Measurements from ENCODE around the gene ZNF385D. TPM values are rescaled to one million over a fixed set of nuclear protein-coding genes. Genes with fewer than 3 reads are reported as not detected.

ZNF385D gene
- polyA plus RNA-seq, 1 of the 3 experiments (the other 2 are of a cell fraction), result 1.8 TPM

DNA sequence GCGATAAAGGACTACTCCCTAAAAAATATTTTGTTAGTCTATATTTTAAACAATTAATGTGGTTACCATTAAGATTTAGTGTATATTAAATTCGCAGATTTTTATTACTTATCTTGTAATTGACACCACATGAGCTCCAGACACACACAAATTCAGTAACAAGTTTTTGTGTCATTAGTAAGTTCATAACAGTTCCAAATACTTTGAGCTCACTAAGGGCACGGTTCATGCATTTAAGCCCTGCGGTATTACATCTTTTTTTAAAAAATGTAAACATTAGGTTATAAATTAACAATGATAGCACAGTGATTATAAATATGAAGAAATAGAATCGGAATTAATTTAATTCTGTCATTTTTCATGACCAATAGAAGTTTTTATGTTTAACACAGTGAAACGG, 317.3 kb downstream of the ZNF385D start (continued):
- TF ChIP-seq, protein P1, sequence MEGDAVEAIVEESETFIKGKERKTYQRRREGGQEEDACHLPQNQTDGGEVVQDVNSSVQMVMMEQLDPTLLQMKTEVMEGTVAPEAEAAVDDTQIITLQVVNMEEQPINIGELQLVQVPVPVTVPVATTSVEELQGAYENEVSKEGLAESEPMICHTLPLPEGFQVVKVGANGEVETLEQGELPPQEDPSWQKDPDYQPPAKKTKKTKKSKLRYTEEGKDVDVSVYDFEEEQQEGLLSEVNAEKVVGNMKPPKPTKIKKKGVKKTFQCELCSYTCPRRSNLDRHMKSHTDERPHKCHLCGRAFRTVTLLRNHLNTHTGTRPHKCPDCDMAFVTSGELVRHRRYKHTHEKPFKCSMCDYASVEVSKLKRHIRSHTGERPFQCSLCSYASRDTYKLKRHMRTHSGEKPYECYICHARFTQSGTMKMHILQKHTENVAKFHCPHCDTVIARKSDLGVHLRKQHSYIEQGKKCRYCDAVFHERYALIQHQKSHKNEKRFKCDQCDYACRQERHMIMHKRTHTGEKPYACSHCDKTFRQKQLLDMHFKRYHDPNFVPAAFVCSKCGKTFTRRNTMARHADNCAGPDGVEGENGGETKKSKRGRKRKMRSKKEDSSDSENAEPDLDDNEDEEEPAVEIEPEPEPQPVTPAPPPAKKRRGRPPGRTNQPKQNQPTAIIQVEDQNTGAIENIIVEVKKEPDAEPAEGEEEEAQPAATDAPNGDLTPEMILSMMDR (IDR thresholded peaks at IDR 0.05), result no peak
- TF ChIP-seq, protein P2, sequence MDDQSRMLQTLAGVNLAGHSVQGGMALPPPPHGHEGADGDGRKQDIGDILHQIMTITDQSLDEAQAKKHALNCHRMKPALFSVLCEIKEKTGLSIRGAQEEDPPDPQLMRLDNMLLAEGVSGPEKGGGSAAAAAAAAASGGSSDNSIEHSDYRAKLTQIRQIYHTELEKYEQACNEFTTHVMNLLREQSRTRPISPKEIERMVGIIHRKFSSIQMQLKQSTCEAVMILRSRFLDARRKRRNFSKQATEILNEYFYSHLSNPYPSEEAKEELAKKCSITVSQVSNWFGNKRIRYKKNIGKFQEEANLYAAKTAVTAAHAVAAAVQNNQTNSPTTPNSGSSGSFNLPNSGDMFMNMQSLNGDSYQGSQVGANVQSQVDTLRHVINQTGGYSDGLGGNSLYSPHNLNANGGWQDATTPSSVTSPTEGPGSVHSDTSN (IDR thresholded peaks at IDR 0.05), result no peak
- TF ChIP-seq YY1 (IDR thresholded peaks at IDR 0.05; ENCODE audit: low read depth), result no peak
- no peak for TF ChIP-seq FOSL2 (IDR thresholded peaks at IDR 0.05; ENCODE audit: borderline replicate concordance, low read depth)
- no peak for TF ChIP-seq EZH2phosphoT487 (IDR thresholded peaks at IDR 0.05; ENCODE audit: borderline replicate concordance, low read depth)
- no peak for TF ChIP-seq JUND (IDR thresholded peaks at IDR 0.05)
- no peak for TF ChIP-seq EP300 (IDR thresholded peaks at IDR 0.05; ENCODE audit: borderline replicate concordance in 1 of 2, low read depth in 1 of 2, low read length in 1 of 2)

DNA sequence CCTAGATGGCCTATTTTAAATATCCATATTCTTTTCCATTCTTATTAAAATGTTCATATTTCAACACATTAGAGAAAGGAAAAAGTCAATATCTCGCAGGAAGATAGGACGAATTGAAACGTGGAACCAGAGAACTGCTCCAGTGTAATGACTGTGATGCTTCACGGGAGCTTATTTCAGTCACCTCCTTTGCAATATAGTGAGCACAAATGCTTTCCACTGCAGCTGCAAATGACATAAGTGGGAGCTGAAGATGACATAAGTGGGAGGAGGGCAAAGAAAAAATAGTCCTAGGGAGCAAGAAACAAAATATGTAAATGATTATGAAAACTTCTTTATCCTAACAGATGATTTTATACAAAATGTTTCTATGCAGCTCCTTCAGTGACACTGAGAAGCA, 324.1 kb downstream of the ZNF385D start:
- TF ChIP-seq TCF12 (IDR thresholded peaks at IDR 0.05), result no peak
- TF ChIP-seq CHD2 (IDR thresholded peaks at IDR 0.05; ENCODE audit: low read length, partially characterized antibody), result no peak
- TF ChIP-seq NFIC (IDR thresholded peaks at IDR 0.05; ENCODE audit: borderline replicate concordance), result no peak
- TF ChIP-seq MEF2A (IDR thresholded peaks at IDR 0.05; ENCODE audit: borderline replicate concordance, low read depth), result no peak
- no peak for TF ChIP-seq YY1 (IDR thresholded peaks at IDR 0.05; ENCODE audit: low read depth)
- TF ChIP-seq, protein P2 (IDR thresholded peaks at IDR 0.05), result no peak
- TF ChIP-seq FOXM1 (IDR thresholded peaks at IDR 0.05; ENCODE audit: low read depth), result no peak
- TF ChIP-seq, protein P3, sequence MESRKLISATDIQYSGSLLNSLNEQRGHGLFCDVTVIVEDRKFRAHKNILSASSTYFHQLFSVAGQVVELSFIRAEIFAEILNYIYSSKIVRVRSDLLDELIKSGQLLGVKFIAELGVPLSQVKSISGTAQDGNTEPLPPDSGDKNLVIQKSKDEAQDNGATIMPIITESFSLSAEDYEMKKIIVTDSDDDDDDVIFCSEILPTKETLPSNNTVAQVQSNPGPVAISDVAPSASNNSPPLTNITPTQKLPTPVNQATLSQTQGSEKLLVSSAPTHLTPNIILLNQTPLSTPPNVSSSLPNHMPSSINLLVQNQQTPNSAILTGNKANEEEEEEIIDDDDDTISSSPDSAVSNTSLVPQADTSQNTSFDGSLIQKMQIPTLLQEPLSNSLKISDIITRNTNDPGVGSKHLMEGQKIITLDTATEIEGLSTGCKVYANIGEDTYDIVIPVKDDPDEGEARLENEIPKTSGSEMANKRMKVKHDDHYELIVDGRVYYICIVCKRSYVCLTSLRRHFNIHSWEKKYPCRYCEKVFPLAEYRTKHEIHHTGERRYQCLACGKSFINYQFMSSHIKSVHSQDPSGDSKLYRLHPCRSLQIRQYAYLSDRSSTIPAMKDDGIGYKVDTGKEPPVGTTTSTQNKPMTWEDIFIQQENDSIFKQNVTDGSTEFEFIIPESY (IDR thresholded peaks at IDR 0.05; ENCODE audit: borderline replicate concordance, low read depth), result no peak
- TF ChIP-seq ELF1 (IDR thresholded peaks at IDR 0.05), result no peak
- TF ChIP-seq, protein P1 (IDR thresholded peaks at IDR 0.05), result no peak
- no peak for TF ChIP-seq RFX5 (IDR thresholded peaks at IDR 0.05; ENCODE audit: low read length)
- no peak for TF ChIP-seq GABPA (IDR thresholded peaks at IDR 0.05; ENCODE audit: low read depth)
- TF ChIP-seq, protein P4, sequence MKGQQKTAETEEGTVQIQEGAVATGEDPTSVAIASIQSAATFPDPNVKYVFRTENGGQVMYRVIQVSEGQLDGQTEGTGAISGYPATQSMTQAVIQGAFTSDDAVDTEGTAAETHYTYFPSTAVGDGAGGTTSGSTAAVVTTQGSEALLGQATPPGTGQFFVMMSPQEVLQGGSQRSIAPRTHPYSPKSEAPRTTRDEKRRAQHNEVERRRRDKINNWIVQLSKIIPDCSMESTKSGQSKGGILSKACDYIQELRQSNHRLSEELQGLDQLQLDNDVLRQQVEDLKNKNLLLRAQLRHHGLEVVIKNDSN (IDR thresholded peaks at IDR 0.05; ENCODE audit: borderline replicate concordance, low read depth), result no peak
- no peak overlapping the region for H3K27ac ChIP-seq (ENCODE audit: low read depth in 2 of 2, low read length in 1 of 2)
- H3K79me2 ChIP-seq (ENCODE audit: insufficient read depth), result no peaks in the 10 kb centered on the region
- H3K36me3 ChIP-seq (replicated peaks in 1 of 2; ENCODE audit: control insufficient read depth in 1 of 2, insufficient read depth in 2 of 2, low read length in 1 of 2), result no peaks in the 10 kb centered on the region
- H3K27me3 ChIP-seq (ENCODE audit: insufficient read depth), result no peaks in the 10 kb centered on the region
- H3K4me3 ChIP-seq (ENCODE audit: low read depth in 2 of 2, low read length in 1 of 2), result no peak overlapping the region
- no peaks in the 10 kb centered on the region for H3K9me2 ChIP-seq
- DNase-seq, result no peak
- ChIA-PET POLR2A (no interaction called here), CTCF (no interaction called here)
- no peaks in the 10 kb centered on the region for H4K20me1 ChIP-seq (ENCODE audit: insufficient read depth)
- H3F3A ChIP-seq (replicated peaks; ENCODE audit: insufficient read depth), result no peaks in the 10 kb centered on the region
- no peak overlapping the region for H3K9ac ChIP-seq
- no peaks in the 10 kb centered on the region; a peak in 1 of 4 replicates for H3K4me1 ChIP-seq (ENCODE audit: control insufficient read depth in 1 of 2, insufficient read depth in 2 of 2, low read depth in 1 of 2, low read length in 1 of 2)
- H3K9me3 ChIP-seq, result no peaks in the 10 kb centered on the region
- H2AFZ ChIP-seq (ENCODE audit: low read depth), result no peak overlapping the region
- WGBS (ENCODE audit: low lambda C conversion rate), result 62% methylated on average over 4 of the region's 4 CpGs
- H3K4me2 ChIP-seq, result no peak overlapping the region

Data from SK-N-SH (cell line).